Measurements from ENCODE around the gene AAMDC.
"Not testable (repeated sequence)": the region's sequence is repeated elsewhere in the genome, so short reads cannot be mapped to it uniquely, and the experiment has no call there.

The AAMDC gene

GRCh38 chr11:77822126-77822525 is 1.2 kb downstream of the AAMDC start:
- not testable (repeated sequence) for FAIRE-seq

- no peak for FAIRE-seq
These were observed 2.8 kb downstream of the AAMDC start for GRCh38 chr11:77823775-77824174.

DNA sequence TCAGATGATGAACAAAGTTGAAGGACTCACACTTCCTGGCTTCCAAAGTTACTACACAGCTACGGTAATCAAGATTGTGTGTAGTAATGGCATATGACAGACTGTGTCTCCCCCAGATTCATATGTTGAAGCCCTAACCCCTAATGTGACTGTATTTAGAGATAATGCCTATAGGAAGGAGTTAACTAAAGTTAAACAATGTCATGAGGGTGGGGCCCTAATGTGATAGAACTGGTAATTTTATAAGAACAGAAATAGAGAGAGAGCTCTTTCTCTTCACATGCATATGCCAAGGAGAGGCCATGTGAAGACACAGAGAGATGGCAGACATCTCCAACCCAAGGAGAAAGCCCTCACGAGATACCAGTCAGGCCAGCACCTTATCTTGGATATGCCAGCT is 8.0 kb downstream of the AAMDC start:
- FAIRE-seq: no peak

- no peak for FAIRE-seq
These were observed 12.4 kb downstream of the AAMDC start for GRCh38 chr11:77833302-77833701.

- FAIRE-seq: no peak
These were observed 21.6 kb downstream of the AAMDC start for GRCh38 chr11:77842441-77843121.

DNA sequence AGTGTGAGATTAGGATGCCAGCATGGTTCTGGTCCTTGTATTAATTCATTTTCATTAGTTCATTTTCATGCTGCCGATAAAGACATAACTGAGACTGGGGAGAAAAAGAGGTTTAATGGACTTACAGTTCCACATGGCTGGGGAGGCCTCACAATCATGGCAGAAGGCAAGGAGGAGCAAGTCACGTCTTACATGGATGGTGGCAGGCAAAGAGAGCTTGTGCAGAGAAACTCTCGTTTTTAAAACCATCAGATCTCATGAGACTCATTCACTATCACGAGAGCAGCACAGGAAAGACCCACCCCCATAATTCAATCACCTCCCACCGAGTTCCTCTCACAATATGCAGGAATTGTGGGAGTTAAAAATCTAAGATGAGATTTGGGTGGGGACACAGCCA is 22.8 kb downstream of the AAMDC start:
- FAIRE-seq: not testable (repeated sequence)

DNA sequence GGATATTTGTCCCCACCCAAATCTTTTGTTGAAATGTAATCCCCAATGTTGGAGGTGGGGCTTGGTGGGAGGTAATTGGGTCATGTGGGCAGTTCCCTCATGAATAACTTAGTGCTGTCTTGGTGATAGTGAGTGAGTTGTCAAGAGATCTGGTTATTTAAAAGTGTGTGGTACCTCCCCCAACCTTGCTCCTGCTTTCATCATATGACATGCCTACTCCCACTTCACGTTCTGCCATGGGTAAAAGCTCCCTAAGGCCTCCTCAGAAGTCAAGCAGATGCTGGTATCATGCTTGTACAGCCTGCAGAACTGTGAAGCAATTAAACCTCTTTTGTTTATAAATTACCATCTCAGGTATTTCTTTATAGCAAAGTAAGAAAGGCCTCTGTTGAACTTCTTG is 30.6 kb downstream of the AAMDC start:
- no peak for FAIRE-seq

GRCh38 chr11:77854838-77855237 is 33.9 kb downstream of the AAMDC start:
- FAIRE-seq: no peak

DNA sequence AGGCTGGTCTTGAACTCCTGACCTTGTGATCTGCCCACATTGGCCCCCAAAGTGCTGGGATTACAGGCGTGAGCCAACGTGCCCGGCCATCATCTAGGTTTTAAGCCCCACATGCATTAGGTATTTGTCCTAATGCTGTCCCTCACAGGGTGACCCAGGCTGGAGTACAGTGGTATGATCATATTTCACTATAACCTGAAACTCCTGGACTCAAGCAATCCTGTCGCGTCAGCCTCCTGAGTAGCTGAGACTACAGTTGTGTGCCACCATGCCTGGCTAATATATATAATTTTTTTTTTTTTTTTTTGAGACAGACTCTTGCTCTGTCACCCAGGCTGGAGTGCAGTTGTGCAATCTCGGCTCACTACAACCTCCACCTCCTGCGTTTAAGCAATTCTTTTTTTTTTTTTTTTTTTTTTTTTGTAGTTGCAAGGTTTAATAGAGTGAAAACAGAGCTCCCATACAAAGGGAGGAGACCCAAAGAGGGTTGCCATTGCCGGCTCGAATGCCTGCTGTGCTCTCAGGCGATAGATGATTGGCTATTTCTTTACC is 37.0 kb downstream of the AAMDC start:
- FAIRE-seq: not testable (repeated sequence)

DNA sequence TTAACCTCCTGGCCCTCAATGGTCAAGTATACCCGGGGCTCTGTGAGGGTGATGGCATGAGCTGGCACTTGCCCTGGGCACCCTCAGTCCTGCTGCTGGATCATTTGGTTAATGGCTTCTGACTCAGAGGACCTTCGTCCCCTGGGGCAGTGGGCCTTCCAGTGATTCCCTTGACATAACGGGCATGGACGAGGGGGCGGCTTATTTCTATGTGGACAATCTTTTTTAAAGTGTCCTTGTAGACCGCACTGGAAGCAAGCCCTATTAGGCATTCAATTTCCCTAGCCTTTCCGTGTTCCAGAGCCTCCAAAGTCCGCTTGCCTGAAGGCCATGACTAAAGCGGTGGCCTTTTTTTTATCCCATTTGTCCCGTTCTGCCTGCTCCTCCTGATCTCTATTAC is 40.5 kb downstream of the AAMDC start:
- FAIRE-seq: not testable (repeated sequence)

GRCh38 chr11:77865805-77866204 is 44.9 kb downstream of the AAMDC start:
- no peak for FAIRE-seq

DNA sequence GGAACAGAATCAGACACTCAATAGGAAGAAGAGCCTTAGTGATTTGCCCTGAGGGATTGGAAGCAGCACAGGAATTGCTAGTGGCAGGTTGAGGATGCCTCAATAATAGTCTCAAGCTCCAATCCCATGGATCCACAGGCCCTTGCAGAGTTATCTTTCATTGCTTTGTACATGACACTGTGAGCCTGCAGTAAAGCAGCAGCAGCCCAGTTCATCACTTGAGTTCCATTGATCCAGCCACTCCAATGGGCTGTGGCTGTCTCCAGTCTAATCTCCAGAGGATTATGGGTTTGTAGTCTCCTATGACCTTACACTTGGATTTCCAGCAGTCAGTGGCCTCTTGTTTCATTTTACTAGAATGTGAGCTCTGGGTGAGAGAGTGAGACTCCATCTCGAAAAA is 45.4 kb downstream of the AAMDC start:
- FAIRE-seq: no peak

GRCh38 chr11:77868744-77869143 is 47.8 kb downstream of the AAMDC start:
- FAIRE-seq: no peak

DNA sequence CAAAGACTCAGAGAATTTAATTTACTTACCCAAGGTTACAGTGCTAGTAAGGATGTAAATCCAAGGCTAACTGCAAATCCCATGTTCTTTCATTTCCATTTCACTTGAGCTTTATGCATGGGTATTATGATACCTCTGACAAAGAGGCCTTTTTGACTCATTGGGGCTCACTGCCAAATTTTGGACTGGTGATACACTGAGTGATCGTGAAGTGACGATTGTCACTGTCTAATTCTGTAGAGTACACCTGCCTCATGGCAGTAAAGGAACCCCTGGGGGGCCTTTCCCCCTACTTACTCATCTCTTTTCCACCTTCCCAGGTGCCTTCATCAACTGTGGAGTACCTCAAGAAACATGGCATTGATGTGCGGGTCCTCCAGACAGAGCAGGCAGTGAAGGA is 50.9 kb downstream of the AAMDC start:
- FAIRE-seq: no peak

- no peak for FAIRE-seq
These were observed 52.4 kb downstream of the AAMDC start for GRCh38 chr11:77873345-77873744.

DNA sequence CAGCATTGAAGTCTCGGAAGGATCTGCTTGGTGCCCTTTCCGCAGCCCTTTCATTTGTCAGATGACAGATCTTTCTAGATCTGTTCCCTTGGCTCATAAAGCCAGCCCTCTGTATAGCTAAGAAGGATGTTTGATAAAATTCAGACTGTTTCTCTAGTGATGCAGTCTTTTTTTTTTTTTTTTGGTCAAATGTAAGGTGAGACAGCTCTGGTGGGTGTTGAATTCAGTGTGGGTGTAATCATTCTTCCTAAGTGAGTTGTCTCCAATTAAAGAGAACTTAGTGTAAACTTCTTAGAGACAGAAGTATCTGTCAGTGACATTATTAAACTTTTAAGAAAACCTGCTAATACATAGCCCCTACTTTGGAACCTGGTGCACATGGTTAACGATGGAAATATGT is 53.3 kb downstream of the AAMDC start:
- no peak for FAIRE-seq

- FAIRE-seq: no peak
These were observed 55.1 kb downstream of the AAMDC start for GRCh38 chr11:77876045-77876444.

DNA sequence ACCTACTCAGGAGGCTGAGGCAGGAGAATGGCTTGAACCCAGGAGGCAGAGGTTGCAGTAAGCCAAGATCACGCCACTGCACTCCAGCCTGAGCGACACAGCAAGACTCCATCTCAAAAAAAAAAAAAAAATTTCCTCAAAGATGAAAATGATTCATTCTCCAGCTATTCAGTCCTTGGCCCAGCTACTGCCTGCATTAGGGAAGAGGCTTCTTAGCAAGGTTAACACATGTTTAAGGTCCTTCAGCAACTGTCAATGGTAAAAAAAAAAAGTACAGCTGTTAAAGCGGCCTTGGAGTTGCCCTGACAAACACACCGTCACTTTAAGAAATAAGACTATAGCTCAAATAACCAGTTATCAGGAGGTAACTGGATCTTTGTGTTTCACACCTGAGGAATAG is 57.3 kb downstream of the AAMDC start:
- FAIRE-seq: not testable (repeated sequence)

GRCh38 chr11:77879218-77879617 is 58.3 kb downstream of the AAMDC start:
- no peak for FAIRE-seq

DNA sequence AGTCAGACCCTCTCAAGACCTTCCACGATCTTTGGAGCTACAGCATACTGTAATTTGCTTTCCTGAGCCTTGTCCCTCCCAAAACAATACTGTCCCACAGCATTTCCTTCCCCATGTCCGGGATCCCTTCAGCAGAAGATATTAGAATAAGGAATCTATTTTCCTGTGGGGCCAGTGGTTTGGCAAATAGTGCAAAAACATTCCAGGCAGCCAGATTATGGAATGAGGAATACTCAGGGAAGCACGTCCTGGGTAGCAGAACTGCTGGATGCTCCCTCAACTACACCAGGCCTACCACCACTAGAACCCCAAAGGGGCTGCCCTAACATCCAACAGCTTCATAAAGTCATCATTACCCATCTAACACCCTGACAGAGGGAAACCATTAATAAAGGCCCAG is 61.5 kb downstream of the AAMDC start:
- no peak for FAIRE-seq

GRCh38 chr11:77883775-77884174 is 62.8 kb downstream of the AAMDC start:
- FAIRE-seq: no peak

- FAIRE-seq: no peak
These were observed 63.4 kb downstream of the AAMDC start for GRCh38 chr11:77884186-77884828.

DNA sequence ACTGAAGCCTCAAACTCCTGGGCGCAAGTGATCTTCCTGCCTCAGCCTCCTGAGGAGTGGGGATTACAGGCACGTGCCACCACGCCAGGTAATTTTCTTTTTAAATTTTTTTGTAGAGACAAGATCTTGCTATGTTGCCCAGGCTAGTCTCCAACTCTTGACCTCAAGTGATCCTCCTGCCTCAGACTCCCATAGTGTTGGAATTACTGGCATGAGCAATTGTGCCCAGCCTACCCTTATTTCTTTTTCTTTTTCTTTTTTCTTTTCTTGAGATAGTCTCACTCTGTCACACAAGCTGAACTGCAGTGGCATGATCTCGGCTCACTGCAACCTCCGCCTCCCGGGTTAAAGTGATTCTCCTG is 63.9 kb downstream of the AAMDC start:
- FAIRE-seq: no peak

DNA sequence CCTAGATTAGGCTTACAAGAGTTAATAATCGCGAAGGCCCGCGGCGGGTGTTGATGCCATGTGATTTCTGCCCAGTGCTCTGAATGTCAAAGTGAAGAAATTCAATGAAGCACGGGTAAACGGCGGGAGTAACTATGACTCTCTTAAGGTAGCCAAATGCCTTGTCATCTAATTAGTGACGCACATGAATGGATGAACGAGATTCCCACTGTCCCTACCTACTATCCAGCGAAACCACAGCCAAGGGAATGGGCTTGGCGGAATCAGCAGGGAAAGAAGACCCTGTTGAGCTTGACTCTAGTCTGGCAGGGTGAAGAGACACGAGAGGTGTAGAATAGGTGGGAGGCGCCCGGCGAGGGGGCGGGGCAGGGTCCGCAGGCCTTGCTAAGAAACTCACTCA is 65.5 kb downstream of the AAMDC start:
- FAIRE-seq: no peak

GRCh38 chr11:77889045-77889444 is 68.1 kb downstream of the AAMDC start:
- not testable (repeated sequence) for FAIRE-seq
